Measurements from ENCODE around the gene GAPT.

GAPT gene

GRCh38 chr5:58460732-58461286, 30.4 kb upstream of the GAPT start:
- DNase-seq (ENCODE audit: low spot score): peak; percentile 91

GRCh38 chr5:58462154-58462553, 29.1 kb upstream of the GAPT start:
- peak; percentile 44 for DNase-seq (ENCODE audit: low spot score)

- DNase-seq (ENCODE audit: low spot score): peak; percentile 78
Measured at GRCh38 chr5:58462623-58463230, 28.5 kb upstream of the GAPT start.

- no peak for DNase-seq (ENCODE audit: low spot score)
Measured at GRCh38 chr5:58466939-58467338, 24.3 kb upstream of the GAPT start.

GRCh38 chr5:58469896-58470295, 21.3 kb upstream of the GAPT start:
- no peak for DNase-seq (ENCODE audit: low spot score)

GRCh38 chr5:58475404-58475803, 15.8 kb upstream of the GAPT start:
- no peak for DNase-seq (ENCODE audit: low spot score)

GRCh38 chr5:58477760-58478376, 13.4 kb upstream of the GAPT start:
- DNase-seq (ENCODE audit: low spot score): no peak

- no peak for DNase-seq (ENCODE audit: low spot score)
Measured at GRCh38 chr5:58481066-58481676, 10.1 kb upstream of the GAPT start.

GRCh38 chr5:58481828-58482227, 9.4 kb upstream of the GAPT start:
- DNase-seq (ENCODE audit: low spot score): no peak

- no peak for DNase-seq (ENCODE audit: low spot score)
Measured at GRCh38 chr5:58482536-58482935, 8.7 kb upstream of the GAPT start.

- no peak for DNase-seq (ENCODE audit: low spot score)
Measured at GRCh38 chr5:58484505-58484904, 6.7 kb upstream of the GAPT start.

- no peak for DNase-seq (ENCODE audit: low spot score)
Measured at GRCh38 chr5:58486290-58486689, 4.9 kb upstream of the GAPT start.

GRCh38 chr5:58490402-58491050, 709 bp upstream of the GAPT start:
- peak; percentile 11 for DNase-seq (ENCODE audit: low spot score)

- no peak for DNase-seq (ENCODE audit: low spot score)
Measured at GRCh38 chr5:58493141-58493540, 1.9 kb downstream of the GAPT start.

- no peak for DNase-seq (ENCODE audit: low spot score)
Measured at GRCh38 chr5:58496488-58496887, 5.3 kb downstream of the GAPT start.

GRCh38 chr5:58497386-58497785, 6.2 kb downstream of the GAPT start:
- no peak for DNase-seq (ENCODE audit: low spot score)

GRCh38 chr5:58497921-58498320, 6.7 kb downstream of the GAPT start:
- no peak for DNase-seq (ENCODE audit: low spot score)

- DNase-seq (ENCODE audit: low spot score): peak; percentile 39
Measured at GRCh38 chr5:58498340-58498942, 7.2 kb downstream of the GAPT start.

- no peak for DNase-seq (ENCODE audit: low spot score)
Measured at GRCh38 chr5:58499231-58499630, 8.0 kb downstream of the GAPT start.

- no peak for DNase-seq (ENCODE audit: low spot score)
Measured at GRCh38 chr5:58499941-58500340, 8.7 kb downstream of the GAPT start.

- no peak for DNase-seq (ENCODE audit: low spot score)
Measured at GRCh38 chr5:58501778-58502417, 10.7 kb downstream of the GAPT start.
